Measurements from ENCODE around the gene SART1.
"Not testable (repeated sequence)": the region's sequence is repeated elsewhere in the genome, so short reads cannot be mapped to it uniquely, and the experiment has no call there.

Gene SART1

GRCh38 chr11:65950711-65951110 lies 10.8 kb upstream of the SART1 start:
- H3K4me2 ChIP-seq (ENCODE audit: low read length, poor library complexity, severe bottlenecking); H3K9me3 ChIP-seq (ENCODE audit: control insufficient read depth, low read length); H2AK5ac ChIP-seq (ENCODE audit: low read length, severe bottlenecking); DNase-seq; H4K8ac ChIP-seq (ENCODE audit: low read length); H3K14ac ChIP-seq (ENCODE audit: low read length in 2 of 2); H3K4me1 ChIP-seq (ENCODE audit: control insufficient read depth, insufficient read depth, low read depth, low read length); H3K9ac ChIP-seq (ENCODE audit: low read length); H3K4ac ChIP-seq (ENCODE audit: low read depth in 1 of 2, low read length in 2 of 2); H3K27ac ChIP-seq (ENCODE audit: low read length, poor library complexity, severe bottlenecking); H3K79me1 ChIP-seq (replicated peaks; ENCODE audit: low read length, poor library complexity, severe bottlenecking); H4K91ac ChIP-seq (ENCODE audit: low read length); H2AFZ ChIP-seq (ENCODE audit: low read depth, low read length); H2BK15ac ChIP-seq (ENCODE audit: low read depth, poor library complexity, severe bottlenecking); H3K23ac ChIP-seq (ENCODE audit: low read length in 2 of 2); H2BK5ac ChIP-seq (ENCODE audit: low read depth, low read length, poor library complexity, severe bottlenecking); H3K36me3 ChIP-seq (ENCODE audit: control insufficient read depth in 1 of 2, insufficient read depth in 2 of 2, low read depth in 1 of 2, low read length in 2 of 2); H3K4me3 ChIP-seq (ENCODE audit: insufficient read depth in 1 of 2, low read depth in 1 of 2, low read length in 2 of 2); H2BK12ac ChIP-seq (ENCODE audit: low read length in 2 of 2); H2BK120ac ChIP-seq (ENCODE audit: low read depth, low read length); H3K18ac ChIP-seq (ENCODE audit: low read depth in 1 of 2, low read length in 2 of 2): not testable (repeated sequence)
- peaks cover 0 to 13% of the 10 kb centered on the region in 2 experiments for H3K27me3 ChIP-seq (ENCODE audit: control insufficient read depth in 1 of 2, insufficient read depth in 1 of 2, low read length in 2 of 2)
- 97% methylated on average over 5 of the region's 5 CpGs for WGBS

DNA sequence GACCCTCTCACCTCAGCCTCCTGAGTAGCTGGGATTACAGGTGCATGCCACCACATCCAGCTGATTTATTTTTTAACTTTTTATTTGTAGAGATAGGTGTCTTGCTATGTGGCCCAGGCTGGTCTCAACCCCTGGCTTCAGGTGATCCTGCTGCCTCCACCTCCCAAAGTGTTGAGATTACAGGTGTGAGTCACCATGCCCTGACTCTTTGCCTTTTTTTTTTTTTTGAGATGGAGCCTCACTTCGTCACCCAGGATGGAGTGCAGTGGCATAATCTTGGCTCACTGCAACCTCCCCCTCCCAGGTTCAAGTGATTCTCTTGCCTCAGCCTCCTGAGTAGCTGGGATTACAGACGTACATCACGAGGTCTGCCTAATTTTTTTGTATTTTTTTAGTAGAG lies 9.9 kb upstream of the SART1 start:
- H3K27me3 ChIP-seq (ENCODE audit: control insufficient read depth in 1 of 2, insufficient read depth in 1 of 2, low read length in 2 of 2): peaks cover 0 to 13% of the 10 kb centered on the region in 2 experiments
- not testable (repeated sequence) for H3K36me3 ChIP-seq (ENCODE audit: control insufficient read depth in 1 of 2, insufficient read depth in 2 of 2, low read depth in 1 of 2, low read length in 2 of 2); H3K27ac ChIP-seq (ENCODE audit: low read length, poor library complexity, severe bottlenecking); H3K79me1 ChIP-seq (replicated peaks; ENCODE audit: low read length, poor library complexity, severe bottlenecking); H2BK120ac ChIP-seq (ENCODE audit: low read depth, low read length); H3K9me3 ChIP-seq (ENCODE audit: control insufficient read depth, low read length); H3K23ac ChIP-seq (ENCODE audit: low read length in 2 of 2); H2AK5ac ChIP-seq (ENCODE audit: low read length, severe bottlenecking); H2AFZ ChIP-seq (ENCODE audit: low read depth, low read length); H3K4me2 ChIP-seq (ENCODE audit: low read length, poor library complexity, severe bottlenecking); H4K91ac ChIP-seq (ENCODE audit: low read length); H2BK5ac ChIP-seq (ENCODE audit: low read depth, low read length, poor library complexity, severe bottlenecking); H3K4me1 ChIP-seq (ENCODE audit: control insufficient read depth, insufficient read depth, low read depth, low read length); H2BK15ac ChIP-seq (ENCODE audit: low read depth, poor library complexity, severe bottlenecking); H3K18ac ChIP-seq (ENCODE audit: low read depth in 1 of 2, low read length in 2 of 2); H3K4ac ChIP-seq (ENCODE audit: low read depth in 1 of 2, low read length in 2 of 2); H3K9ac ChIP-seq (ENCODE audit: low read length); H4K8ac ChIP-seq (ENCODE audit: low read length); H2BK12ac ChIP-seq (ENCODE audit: low read length in 2 of 2); DNase-seq; H3K14ac ChIP-seq (ENCODE audit: low read length in 2 of 2); H3K4me3 ChIP-seq (ENCODE audit: insufficient read depth in 1 of 2, low read depth in 1 of 2, low read length in 2 of 2)
- WGBS: 60% methylated on average over 2 of the region's 3 CpGs

DNA sequence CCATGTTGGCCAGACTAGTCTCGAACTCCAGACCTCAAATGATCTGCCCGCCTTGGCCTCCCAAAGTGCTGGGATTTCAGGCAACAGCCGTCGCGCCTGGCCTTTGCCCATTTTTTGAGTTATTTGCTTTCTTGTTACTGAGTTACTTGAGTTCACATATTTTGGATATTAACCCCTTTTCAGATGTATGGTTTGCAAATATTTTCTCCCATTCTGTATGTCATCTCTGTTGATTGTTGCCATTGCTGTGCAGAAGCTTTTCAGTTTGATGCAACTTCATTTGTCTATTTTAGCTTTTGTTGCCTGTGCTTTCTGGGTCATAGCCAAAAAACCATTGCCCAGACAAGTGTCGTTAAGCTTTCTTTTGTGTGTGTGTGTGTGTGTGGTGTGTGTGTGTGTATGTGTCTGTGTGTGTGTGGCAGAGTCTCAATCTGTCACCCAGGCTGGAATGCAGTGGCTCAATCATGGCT lies 9.4 kb upstream of the SART1 start:
- Histone ChIP-seq H2AFZ (ENCODE audit: low read depth, low read length) (no peak overlapping the region), H2AK5ac (ENCODE audit: low read length, severe bottlenecking) (no peak overlapping the region), H3K4me2 (ENCODE audit: low read length, poor library complexity, severe bottlenecking) (no peak overlapping the region), H3K9me3 (ENCODE audit: control insufficient read depth, low read length) (no peaks in the 10 kb centered on the region), H3K79me1 (replicated peaks; ENCODE audit: low read length, poor library complexity, severe bottlenecking) (no peaks in the 10 kb centered on the region), H3K23ac (ENCODE audit: low read length in 2 of 2) (no peak overlapping the region), H3K36me3 (ENCODE audit: control insufficient read depth in 1 of 2, insufficient read depth in 2 of 2, low read depth in 1 of 2, low read length in 2 of 2) (no peaks in the 10 kb centered on the region), H2BK15ac (ENCODE audit: low read depth, poor library complexity, severe bottlenecking) (no peak overlapping the region), H3K4me1 (ENCODE audit: control insufficient read depth, insufficient read depth, low read depth, low read length) (no peaks in the 10 kb centered on the region), H3K27me3 (ENCODE audit: control insufficient read depth in 1 of 2, insufficient read depth in 1 of 2, low read length in 2 of 2) (peaks cover 0 to 8% of the 10 kb centered on the region in 2 experiments), H4K8ac (ENCODE audit: low read length) (no peak overlapping the region), H4K91ac (ENCODE audit: low read length) (no peak overlapping the region), H3K14ac (ENCODE audit: low read length in 2 of 2) (no peak overlapping the region), H2BK120ac (ENCODE audit: low read depth, low read length) (no peak overlapping the region), H2BK5ac (ENCODE audit: low read depth, low read length, poor library complexity, severe bottlenecking) (no peak overlapping the region), H3K27ac (ENCODE audit: low read length, poor library complexity, severe bottlenecking) (no peak overlapping the region), H3K4ac (ENCODE audit: low read depth in 1 of 2, low read length in 2 of 2) (no peak overlapping the region), H2BK12ac (ENCODE audit: low read length in 2 of 2) (no peak overlapping the region), H3K4me3 (ENCODE audit: insufficient read depth in 1 of 2, low read depth in 1 of 2, low read length in 2 of 2) (no peak overlapping the region), H3K9ac (ENCODE audit: low read length) (no peak overlapping the region), H3K18ac (ENCODE audit: low read depth in 1 of 2, low read length in 2 of 2) (no peak overlapping the region)
- DNase-seq: no peak
- 87% methylated on average over 4 of the region's 6 CpGs for WGBS

DNA sequence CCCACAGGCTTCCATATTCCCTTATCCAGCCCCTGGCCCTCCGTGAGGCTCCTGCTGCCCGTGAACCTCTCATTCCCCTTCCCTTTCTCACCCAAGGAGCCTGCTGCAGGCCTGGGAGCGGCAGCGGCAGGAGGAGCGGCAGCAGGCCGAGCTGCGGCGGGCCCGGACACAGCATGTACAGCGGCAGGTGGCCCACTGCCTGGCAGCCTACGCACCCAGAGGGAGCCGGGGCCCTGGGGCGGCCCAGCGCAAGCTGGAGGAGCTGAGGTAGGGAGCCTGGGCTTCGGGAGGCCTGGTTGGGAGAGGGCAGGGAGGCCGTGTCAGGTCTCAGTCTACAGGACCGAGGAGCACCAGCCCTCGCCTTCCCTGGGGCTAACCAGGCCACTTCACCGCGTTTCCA lies 8.1 kb upstream of the SART1 start:
- Histone ChIP-seq H2BK120ac (ENCODE audit: low read depth, low read length) (no peak overlapping the region), H3K27me3 (ENCODE audit: control insufficient read depth in 1 of 2, insufficient read depth in 1 of 2, low read length in 2 of 2) (no peaks in the 10 kb centered on the region), H3K4me3 (ENCODE audit: insufficient read depth in 1 of 2, low read depth in 1 of 2, low read length in 2 of 2) (peak overlapping the region in 1 of 2 experiments; percentile 1), H3K4ac (ENCODE audit: low read depth in 1 of 2, low read length in 2 of 2) (no peak overlapping the region), H3K79me1 (replicated peaks; ENCODE audit: low read length, poor library complexity, severe bottlenecking) (no peaks in the 10 kb centered on the region), H3K36me3 (ENCODE audit: control insufficient read depth in 1 of 2, insufficient read depth in 2 of 2, low read depth in 1 of 2, low read length in 2 of 2) (no peaks in the 10 kb centered on the region), H3K9me3 (ENCODE audit: control insufficient read depth, low read length) (no peaks in the 10 kb centered on the region), H3K14ac (ENCODE audit: low read length in 2 of 2) (no peak overlapping the region), H3K23ac (ENCODE audit: low read length in 2 of 2) (no peak overlapping the region), H2BK12ac (ENCODE audit: low read length in 2 of 2) (no peak overlapping the region), H4K8ac (ENCODE audit: low read length) (peak overlapping the region; percentile 59), H3K18ac (ENCODE audit: low read depth in 1 of 2, low read length in 2 of 2) (no peak overlapping the region), H2AFZ (ENCODE audit: low read depth, low read length) (no peak overlapping the region), H3K27ac (ENCODE audit: low read length, poor library complexity, severe bottlenecking) (no peak overlapping the region), H4K91ac (ENCODE audit: low read length) (no peak overlapping the region), H2BK5ac (ENCODE audit: low read depth, low read length, poor library complexity, severe bottlenecking) (no peak overlapping the region), H3K4me2 (ENCODE audit: low read length, poor library complexity, severe bottlenecking) (no peak overlapping the region), H3K9ac (ENCODE audit: low read length) (no peak overlapping the region), H2AK5ac (ENCODE audit: low read length, severe bottlenecking) (no peak overlapping the region), H2BK15ac (ENCODE audit: low read depth, poor library complexity, severe bottlenecking) (no peak overlapping the region), H3K4me1 (ENCODE audit: control insufficient read depth, insufficient read depth, low read depth, low read length) (no peaks in the 10 kb centered on the region)
- 87% methylated on average over 19 of the region's 20 CpGs for WGBS
- DNase-seq: no peak
